Pancreas (tissue), 10 donors: ENCODE measurements around the gene OR10A3. TPM values are rescaled to one million over a fixed set of nuclear protein-coding genes. Genes with fewer than 3 reads are reported as not detected.

Experiments used
- ATAC-seq, 4 donors: fragments of 200-7000 bp; cut with Tn5 transposase; one replicate each; pipeline versions ENCODE4 v1.8.0 to v1.9.1; 2020; ENCODE audit warnings: mild to moderate bottlenecking in 4 of 4, moderate library complexity in 4 of 4
- DNase-seq, 6 donors: peaks; one replicate each; pipeline ENCODE4 v3.0.0-alpha.2; 2020
- FAIRE-seq: peaks from 2 replicates; lab custom pipeline; 2012; peaks lifted over from hg19 to GRCh38; lab: Jason Lieb, UNC
- H3K27ac ChIP-seq, 4 donors: fragments of 200-600 bp; sonication (generic); 1 replicate in 3 of 4; 2 replicates in 1 of 4; pipeline versions ENCODE4 v1.5.0 to v1.8.0; 2020
- H3K27me3 ChIP-seq, 4 donors: fragments of 200-600 bp; one replicate each; pipeline ENCODE4 v1.8.0; 2021
- H3K36me3 ChIP-seq, 3 donors: fragments of 200-600 bp; sonication (generic) in 1 of 3; one replicate each; pipeline versions ENCODE4 v1.5.0 to v1.8.0; 2020 to 2021
- H3K4me1 ChIP-seq, 3 donors: fragments of 200-600 bp; one replicate each; pipeline ENCODE4 v1.8.0; 2021
- H3K4me3 ChIP-seq, 4 donors: fragments of 200-600 bp; sonication (generic) in 2 of 4; one replicate each; pipeline versions ENCODE4 v1.5.0 to v1.8.0; 2020 to 2021
- H3K9me3 ChIP-seq, 4 donors: fragments of 200-600 bp; one replicate each; pipeline ENCODE4 v1.8.0; 2021
- WGBS, 2 donors: extraction: QIAGEN DNeasy Blood & Tissue Kit; methylation state at CpG; one replicate each; pipeline ENCODE4 v1.1.7; 2013; 5-methylcytosine and 5-hydroxymethylcytosine counted together
- intact Hi-C, 3 donors: fragments of 100-400 bp; cut with DNase I; formaldehyde crosslinking; loops; one replicate each; pipeline versions ENCODE4 v1.11.1 to v1.14.2; 2022
- polyA plus RNA-seq, 2 donors: library from polyadenylated mRNA; stranded (reverse); fragments of 200-250 nt; gene quantifications; one replicate each; pipeline ENCODE4 v1.2.3, GENCODE V29; 2013
- total RNA-seq, 6 donors: library from RNA; stranded (reverse); fragmentation: NEBNext Ultra II Directional in 4 of 6; extraction: Animal tissue kit (Norgen Biotek cat#: 25700) in 4 of 6; gene quantifications; one replicate each; pipeline versions ENCODE4 v1.2.1 to v1.2.4, GENCODE V29; 2021 to 2023
- TF ChIP-seq, protein P1 (sequence below), 4 donors: fragments of 200-600 bp; sonication (generic) in 3 of 4; IDR thresholded peaks; one replicate each; pipeline versions ENCODE4 v1.5.0 to v1.8.0; 2021; ENCODE audit warnings: antibody characterized with exemption in 4 of 4
- donor health status: healthy with polysubstance abuse.
- donor health status: DM: no; HTN: no; CAD: no; lungs with moderate emphysema.
- donor health status: DM: no; HTN: no; CAD: no.
- donor health status: control.
- donor health status: control.
- donor health status: Bipolar disorder and iron deficiency.
- donor health status: DM: yes; HTN: yes; CAD: no.
- donor health status: DM: no; HTN: no; CAD: no.
- donor health status: DM: no; HTN: no; CAD: no.
- donor health status: DM: yes; HTN: yes; CAD: no.

The OR10A3 gene
- total and polyA plus RNA-seq, 8 donors, result not detected

DNA sequence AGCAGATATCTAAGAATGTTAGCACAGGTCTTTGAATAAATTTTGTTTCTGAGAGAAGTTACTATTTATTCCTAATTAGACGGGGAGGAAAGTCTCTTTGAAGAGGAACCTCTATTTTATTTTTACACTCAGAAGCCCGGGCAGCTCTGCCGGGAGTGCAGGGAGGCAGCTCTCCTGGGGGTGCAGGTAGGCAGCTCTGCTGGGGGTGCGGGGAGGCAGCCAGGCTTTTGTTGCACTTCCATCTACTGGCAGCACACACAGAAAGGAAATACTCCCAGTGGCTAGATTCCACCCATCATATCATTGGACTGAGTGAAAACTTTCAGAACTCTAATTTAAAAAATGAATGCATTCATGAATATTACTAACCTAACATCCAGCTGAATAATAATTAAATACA lies 35.0 kb downstream of the OR10A3 start:
- Histone ChIP-seq H3K9me3 (no peaks in the 10 kb centered on the region), H3K36me3 (no peaks in the 10 kb centered on the region), H3K4me3 (no peak overlapping the region), H3K27ac (no peak overlapping the region), H3K27me3 (no peaks in the 10 kb centered on the region), H3K4me1 (peaks cover 0 to 9% (median 0%) of the 10 kb centered on the region in 3 donors)
- intact Hi-C loops, result no loop called here
- 38 to 42% methylated on average over 4 of the region's 4 CpGs for WGBS, 2 donors
- ATAC-seq (peak in 1 of 4 donors; percentile 47), DNase-seq (no peak), FAIRE-seq (no peak)
- TF ChIP-seq, protein P1, sequence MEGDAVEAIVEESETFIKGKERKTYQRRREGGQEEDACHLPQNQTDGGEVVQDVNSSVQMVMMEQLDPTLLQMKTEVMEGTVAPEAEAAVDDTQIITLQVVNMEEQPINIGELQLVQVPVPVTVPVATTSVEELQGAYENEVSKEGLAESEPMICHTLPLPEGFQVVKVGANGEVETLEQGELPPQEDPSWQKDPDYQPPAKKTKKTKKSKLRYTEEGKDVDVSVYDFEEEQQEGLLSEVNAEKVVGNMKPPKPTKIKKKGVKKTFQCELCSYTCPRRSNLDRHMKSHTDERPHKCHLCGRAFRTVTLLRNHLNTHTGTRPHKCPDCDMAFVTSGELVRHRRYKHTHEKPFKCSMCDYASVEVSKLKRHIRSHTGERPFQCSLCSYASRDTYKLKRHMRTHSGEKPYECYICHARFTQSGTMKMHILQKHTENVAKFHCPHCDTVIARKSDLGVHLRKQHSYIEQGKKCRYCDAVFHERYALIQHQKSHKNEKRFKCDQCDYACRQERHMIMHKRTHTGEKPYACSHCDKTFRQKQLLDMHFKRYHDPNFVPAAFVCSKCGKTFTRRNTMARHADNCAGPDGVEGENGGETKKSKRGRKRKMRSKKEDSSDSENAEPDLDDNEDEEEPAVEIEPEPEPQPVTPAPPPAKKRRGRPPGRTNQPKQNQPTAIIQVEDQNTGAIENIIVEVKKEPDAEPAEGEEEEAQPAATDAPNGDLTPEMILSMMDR (IDR thresholded peaks at IDR 0.05), result no peak

DNA sequence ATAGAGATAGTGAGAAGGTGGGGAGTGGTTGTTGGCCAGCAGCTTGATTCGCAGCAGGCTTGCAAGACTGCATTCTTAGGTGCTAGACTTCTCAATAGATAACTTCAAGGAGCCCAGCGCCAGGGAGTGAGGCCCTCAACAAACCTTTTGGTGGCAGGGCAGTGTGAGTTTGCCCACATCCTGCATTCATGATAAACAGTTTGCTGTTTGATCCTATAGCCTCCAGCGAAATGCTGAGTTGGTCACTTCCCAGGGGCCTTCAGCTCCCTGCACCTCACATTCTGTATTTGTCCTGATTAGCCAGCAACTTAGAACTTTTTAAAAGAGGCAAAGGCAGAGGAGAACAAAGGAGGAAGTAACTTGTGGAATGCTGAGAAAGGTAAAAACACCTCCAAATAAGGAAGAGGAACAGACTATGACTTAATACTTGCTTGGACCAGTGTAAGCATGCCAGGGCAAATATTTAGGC lies 35.5 kb downstream of the OR10A3 start:
- ATAC-seq, result peak in 3 of 4 donors; percentile 37 to 57 (median 41)
- H3K27ac ChIP-seq, result peak overlapping the region in 1 of 4 donors; percentile 20
- H3K9me3 ChIP-seq, result no peaks in the 10 kb centered on the region
- no peak for FAIRE-seq
- DNase-seq, result no peak
- no peaks in the 10 kb centered on the region for H3K36me3 ChIP-seq
- TF ChIP-seq, protein P1 (IDR thresholded peaks at IDR 0.05), result no peak
- no peak overlapping the region for H3K4me3 ChIP-seq
- H3K4me1 ChIP-seq, result peaks cover 0 to 9% (median 0%) of the 10 kb centered on the region in 3 donors
- H3K27me3 ChIP-seq, result no peaks in the 10 kb centered on the region
- WGBS, 2 donors, result 48 to 62% methylated on average over 3 of the region's 3 CpGs
- intact Hi-C loops, result no loop called here

DNA sequence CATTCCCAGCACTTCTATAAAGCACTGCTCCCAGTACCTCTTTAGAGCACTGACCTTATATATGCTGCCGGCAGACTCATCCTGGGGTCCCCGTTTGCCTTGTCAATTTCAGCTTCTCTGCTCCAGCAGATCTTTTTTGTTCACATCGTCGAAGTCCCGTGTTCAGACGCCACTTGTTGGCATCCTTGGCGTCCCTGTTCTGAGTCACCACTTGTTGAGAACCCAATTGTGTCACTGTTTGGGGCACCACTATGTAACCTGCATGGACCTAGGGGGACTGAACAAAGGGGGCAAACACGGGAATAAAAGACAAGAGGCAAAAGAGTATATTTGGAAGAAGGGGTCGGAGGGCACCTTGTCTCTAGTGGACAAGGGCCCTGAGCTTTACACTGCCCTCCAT lies 36.0 kb downstream of the OR10A3 start:
- Histone ChIP-seq H3K36me3 (no peaks in the 10 kb centered on the region), H3K4me1 (peaks cover 0 to 9% (median 0%) of the 10 kb centered on the region in 3 donors), H3K27me3 (no peaks in the 10 kb centered on the region), H3K4me3 (no peak overlapping the region), H3K27ac (peak overlapping the region in 1 of 4 donors; percentile 20), H3K9me3 (no peaks in the 10 kb centered on the region)
- TF ChIP-seq, protein P1 (IDR thresholded peaks at IDR 0.05), result no peak
- intact Hi-C loops, result no loop called here
- DNase-seq (no peak), FAIRE-seq (no peak), ATAC-seq (peak in 1 of 4 donors; percentile 22)
- WGBS, 2 donors, result 72 to 80% methylated on average over 9 of the region's 9 CpGs

DNA sequence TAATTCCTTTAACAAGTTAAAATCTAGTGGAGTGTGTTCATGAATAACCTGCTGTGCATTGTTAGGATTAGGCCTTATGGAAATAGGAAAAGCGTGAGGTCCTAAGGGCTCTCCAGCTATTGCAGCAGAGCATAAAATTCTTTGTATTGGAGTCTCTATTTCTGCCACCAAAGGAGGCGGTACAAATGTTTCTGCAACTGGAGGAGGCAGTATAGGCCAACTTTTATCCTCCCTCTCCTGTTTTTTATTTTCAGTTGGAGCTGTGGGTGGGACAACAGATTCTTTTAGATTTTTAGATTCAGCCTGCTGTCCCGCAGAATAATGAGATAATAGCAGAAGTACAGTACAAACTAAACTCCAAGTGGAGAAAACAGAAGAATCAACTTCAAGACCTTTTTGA lies 36.6 kb downstream of the OR10A3 start:
- DNase-seq, result no peak
- Histone ChIP-seq H3K9me3 (no peaks in the 10 kb centered on the region), H3K4me1 (peaks cover 0 to 9% (median 0%) of the 10 kb centered on the region in 3 donors), H3K27ac (no peak overlapping the region), H3K36me3 (no peaks in the 10 kb centered on the region), H3K27me3 (no peaks in the 10 kb centered on the region), H3K4me3 (no peak overlapping the region)
- FAIRE-seq, result no peak
- TF ChIP-seq, protein P1 (IDR thresholded peaks at IDR 0.05), result no peak
- intact Hi-C loops, result no loop called here
- ATAC-seq, result peak in 2 of 4 donors; percentile 28 to 45
- WGBS, 2 donors, result 53 to 60% methylated on average over 3 of the region's 3 CpGs

DNA sequence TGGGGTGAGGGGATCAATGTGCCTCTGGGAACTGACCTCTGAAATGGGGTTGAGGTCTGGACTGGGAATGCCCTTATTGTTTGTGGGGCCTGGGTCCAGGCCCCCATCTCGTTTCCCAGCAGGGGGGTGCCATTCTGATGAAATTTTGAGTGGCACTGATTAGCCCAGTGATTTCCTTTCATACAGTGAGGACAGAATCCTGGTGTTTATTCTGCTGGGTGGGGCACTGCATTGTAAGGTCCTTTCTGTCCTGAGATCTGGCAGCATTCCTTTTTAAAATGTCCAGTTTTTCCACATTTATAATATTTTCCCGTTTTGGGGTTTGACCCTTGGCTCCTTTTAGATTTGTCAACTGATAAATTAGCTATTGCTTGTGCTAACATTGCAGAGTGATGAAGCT lies 37.6 kb downstream of the OR10A3 start:
- intact Hi-C loops, result no loop called here
- Histone ChIP-seq H3K9me3 (no peaks in the 10 kb centered on the region), H3K27ac (no peak overlapping the region), H3K4me3 (no peak overlapping the region), H3K4me1 (peaks cover 0 to 9% (median 0%) of the 10 kb centered on the region in 3 donors), H3K27me3 (no peaks in the 10 kb centered on the region), H3K36me3 (no peaks in the 10 kb centered on the region)
- FAIRE-seq, result no peak
- TF ChIP-seq, protein P1 (IDR thresholded peaks at IDR 0.05), result no peak
- WGBS, 2 donors, result 10 to 21% methylated on average over 2 of the region's 2 CpGs
- no peak for ATAC-seq
- no peak for DNase-seq
